Peyer's patch (tissue), 4 donors: ENCODE measurements around the gene GPR180. TPM values are rescaled to one million over a fixed set of nuclear protein-coding genes. Genes with fewer than 3 reads are reported as not detected.

ENCODE experiments used
- DNase-seq, 3 donors: peaks; one replicate each; pipeline ENCODE4 v3.0.0-alpha.2; 2017 to 2019
- H3K27ac ChIP-seq, 4 donors: fragments of 200-600 bp; sonication (generic); one replicate each; pipeline ENCODE4 v1.5.1; 2016 to 2019
- H3K27me3 ChIP-seq, 2 donors: fragments of 200-600 bp; sonication (generic); one replicate each; pipeline ENCODE4 v1.5.1; 2019
- H3K36me3 ChIP-seq, 3 donors: fragments of 200-600 bp; sonication (generic); one replicate each; pipeline ENCODE4 v1.5.1; 2016 to 2019
- H3K4me1 ChIP-seq, 4 donors: fragments of 200-600 bp; sonication (generic); one replicate each; pipeline ENCODE4 v1.5.1; 2016 to 2019
- H3K4me3 ChIP-seq, 4 donors: fragments of 200-600 bp; sonication (generic); 1 replicate in 3 of 4; 2 replicates in 1 of 4; pipeline ENCODE4 v1.5.1; 2016 to 2019; ENCODE audit warnings: mild to moderate bottlenecking in 1 of 4
- H3K9me3 ChIP-seq, 4 donors: fragments of 200-600 bp; sonication (generic); one replicate each; pipeline ENCODE4 v1.5.1; 2016 to 2019; ENCODE audit warnings: mild to moderate bottlenecking in 1 of 4
- POLR2A ChIP-seq, 2 donors: fragments of 450-650 bp; IDR thresholded peaks; one replicate each; pipeline ENCODE4 v1.5.1; 2017; ENCODE audit warnings: antibody characterized with exemption in 2 of 2, mild to moderate bottlenecking in 2 of 2, moderate library complexity in 2 of 2
- total RNA-seq, 4 donors: library from RNA; depleted of rRNA; stranded (reverse); fragments of >200 nt; gene quantifications; one replicate each; pipeline ENCODE4 v1.1.0, GENCODE V29; 2016
- TF ChIP-seq, protein P1 (sequence below), 6 experiments: fragments of 450-650 bp in 4 of 6; fragments of 200-600 bp in 2 of 6; sonication (generic) in 1 of 6; IDR thresholded peaks; one replicate each; pipeline ENCODE4 v1.5.1; 2017 to 2019; ENCODE audit warnings: antibody characterized with exemption in 6 of 6, mild to moderate bottlenecking in 3 of 6, moderate library complexity in 1 of 6

Gene GPR180
- total RNA-seq, 4 donors from 2014 or later: 1.8 to 5.0 (median 3.5) TPM

DNA sequence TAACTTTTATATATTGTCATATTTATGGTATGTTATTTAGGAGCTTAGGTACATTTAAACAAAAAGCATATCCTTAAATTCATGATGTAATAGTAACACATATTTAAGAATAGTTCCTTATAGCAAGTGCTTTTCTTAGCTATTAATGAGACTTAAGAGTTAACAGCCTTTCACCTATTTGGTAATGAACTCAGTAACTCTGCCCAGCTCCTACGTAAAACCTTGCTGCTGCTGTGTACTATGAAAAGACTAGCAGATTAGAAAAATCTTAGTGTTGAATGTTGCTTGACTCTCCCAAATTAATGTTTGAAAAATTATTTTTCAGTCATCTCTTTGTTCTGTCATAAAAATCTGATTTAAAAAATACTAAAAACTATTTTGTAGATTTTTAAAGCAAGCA, 6.9 kb downstream of the GPR180 start:
- Histone ChIP-seq H3K9me3 (no peaks in the 10 kb centered on the region), H3K4me3 (no peak overlapping the region), H3K27ac (no peak overlapping the region), H3K4me1 (no peaks in the 10 kb centered on the region), H3K36me3 (peaks cover 0 to 5% (median 0%) of the 10 kb centered on the region in 3 donors), H3K27me3 (no peaks in the 10 kb centered on the region)
- DNase-seq: no peak
- TF ChIP-seq POLR2A (IDR thresholded peaks at IDR 0.05): no peak
- TF ChIP-seq, protein P1, sequence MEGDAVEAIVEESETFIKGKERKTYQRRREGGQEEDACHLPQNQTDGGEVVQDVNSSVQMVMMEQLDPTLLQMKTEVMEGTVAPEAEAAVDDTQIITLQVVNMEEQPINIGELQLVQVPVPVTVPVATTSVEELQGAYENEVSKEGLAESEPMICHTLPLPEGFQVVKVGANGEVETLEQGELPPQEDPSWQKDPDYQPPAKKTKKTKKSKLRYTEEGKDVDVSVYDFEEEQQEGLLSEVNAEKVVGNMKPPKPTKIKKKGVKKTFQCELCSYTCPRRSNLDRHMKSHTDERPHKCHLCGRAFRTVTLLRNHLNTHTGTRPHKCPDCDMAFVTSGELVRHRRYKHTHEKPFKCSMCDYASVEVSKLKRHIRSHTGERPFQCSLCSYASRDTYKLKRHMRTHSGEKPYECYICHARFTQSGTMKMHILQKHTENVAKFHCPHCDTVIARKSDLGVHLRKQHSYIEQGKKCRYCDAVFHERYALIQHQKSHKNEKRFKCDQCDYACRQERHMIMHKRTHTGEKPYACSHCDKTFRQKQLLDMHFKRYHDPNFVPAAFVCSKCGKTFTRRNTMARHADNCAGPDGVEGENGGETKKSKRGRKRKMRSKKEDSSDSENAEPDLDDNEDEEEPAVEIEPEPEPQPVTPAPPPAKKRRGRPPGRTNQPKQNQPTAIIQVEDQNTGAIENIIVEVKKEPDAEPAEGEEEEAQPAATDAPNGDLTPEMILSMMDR (IDR thresholded peaks at IDR 0.05): no peak

DNA sequence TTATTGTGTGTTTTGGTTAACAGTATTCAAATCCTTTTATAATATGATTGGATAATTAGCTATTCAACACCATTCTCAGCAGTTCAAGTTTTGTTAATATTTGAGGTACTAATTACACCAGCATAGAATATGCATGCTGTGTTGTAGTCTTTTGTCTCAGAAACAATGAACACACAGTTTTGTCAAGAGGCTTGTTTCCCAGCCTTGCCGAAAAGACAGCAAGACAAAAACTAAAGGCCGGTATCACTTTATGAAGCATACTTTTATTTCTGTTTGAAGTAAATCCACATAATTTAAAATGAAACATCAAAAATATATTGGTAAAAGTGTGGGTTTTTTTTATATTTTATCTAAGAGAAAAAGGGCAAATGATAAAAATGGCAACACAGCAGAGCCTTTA, 7.5 kb downstream of the GPR180 start:
- Histone ChIP-seq H3K4me3 (no peak overlapping the region), H3K36me3 (peaks cover 0 to 5% (median 0%) of the 10 kb centered on the region in 3 donors), H3K9me3 (no peaks in the 10 kb centered on the region), H3K27me3 (no peaks in the 10 kb centered on the region), H3K4me1 (no peaks in the 10 kb centered on the region), H3K27ac (no peak overlapping the region)
- DNase-seq: no peak
- TF ChIP-seq, protein P1 (IDR thresholded peaks at IDR 0.05): no peak
- no peak for TF ChIP-seq POLR2A (IDR thresholded peaks at IDR 0.05)

DNA sequence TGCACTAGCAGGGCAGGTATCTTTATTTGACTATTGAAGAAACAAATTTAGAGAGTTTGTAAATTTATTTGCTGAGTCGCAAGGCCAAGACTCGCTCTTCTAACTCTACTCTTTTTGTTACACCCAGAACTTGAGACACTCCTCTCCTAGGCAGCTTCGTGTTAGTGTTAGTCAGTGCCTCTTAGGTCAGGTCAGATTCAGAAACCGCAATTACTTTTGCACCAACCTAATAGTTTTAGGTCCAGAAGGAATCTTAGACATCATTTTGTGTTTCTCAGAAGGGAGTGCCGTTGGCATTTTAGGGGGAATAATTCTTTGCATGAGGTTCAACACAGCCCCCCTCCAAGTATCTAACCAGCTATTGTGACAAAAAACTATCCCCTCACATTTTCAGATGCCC, 8.8 kb downstream of the GPR180 start:
- Histone ChIP-seq H3K27ac (no peak overlapping the region), H3K4me1 (no peaks in the 10 kb centered on the region), H3K27me3 (no peaks in the 10 kb centered on the region), H3K36me3 (peaks cover 0 to 5% (median 0%) of the 10 kb centered on the region in 3 donors), H3K4me3 (no peak overlapping the region), H3K9me3 (no peaks in the 10 kb centered on the region)
- TF ChIP-seq, protein P1 (IDR thresholded peaks at IDR 0.05): no peak
- TF ChIP-seq POLR2A (IDR thresholded peaks at IDR 0.05): no peak
- DNase-seq: no peak

DNA sequence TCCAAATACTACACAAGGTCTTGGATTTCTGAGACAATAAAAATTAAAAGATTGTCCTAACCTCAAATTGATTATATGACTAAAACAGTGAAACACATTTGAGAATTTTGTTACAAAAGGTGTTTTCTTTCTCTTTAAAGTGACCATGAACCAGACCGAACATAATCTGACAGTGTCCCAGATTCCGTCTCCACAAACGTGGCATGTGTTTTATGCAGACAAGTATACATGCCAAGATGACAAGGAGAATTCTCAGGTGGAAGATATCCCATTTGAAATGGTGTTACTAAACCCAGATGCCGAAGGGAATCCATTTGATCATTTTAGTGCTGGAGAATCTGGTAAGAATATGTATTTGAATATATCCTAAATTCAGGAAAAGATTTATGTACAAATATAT, 10.4 kb downstream of the GPR180 start:
- Histone ChIP-seq H3K27me3 (no peaks in the 10 kb centered on the region), H3K9me3 (no peaks in the 10 kb centered on the region), H3K27ac (no peak overlapping the region), H3K4me1 (no peaks in the 10 kb centered on the region), H3K36me3 (peaks cover 0 to under 1% (median 0%) of the 10 kb centered on the region in 3 donors), H3K4me3 (no peak overlapping the region)
- DNase-seq: no peak
- TF ChIP-seq POLR2A (IDR thresholded peaks at IDR 0.05): no peak
- TF ChIP-seq, protein P1 (IDR thresholded peaks at IDR 0.05): no peak

DNA sequence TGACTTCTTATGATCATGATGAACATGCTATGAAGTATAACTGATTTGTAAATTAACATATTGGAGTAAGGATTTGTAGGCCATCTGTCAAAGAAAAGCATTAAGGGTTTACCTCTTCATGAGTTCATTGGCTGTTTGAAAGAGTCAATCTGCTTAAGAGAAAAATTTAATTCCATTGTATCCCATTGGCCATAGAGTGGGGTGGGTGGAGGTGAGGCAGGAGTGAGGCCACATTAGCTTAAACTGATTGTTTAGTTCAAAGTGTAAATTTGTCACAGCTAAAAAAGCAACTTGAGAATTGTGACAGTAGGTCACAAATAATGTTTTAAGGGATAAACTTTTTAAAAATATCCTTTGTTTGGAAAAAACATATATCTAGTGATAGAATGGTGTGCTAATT, 11.4 kb downstream of the GPR180 start:
- Histone ChIP-seq H3K9me3 (no peaks in the 10 kb centered on the region), H3K36me3 (no peaks in the 10 kb centered on the region), H3K4me3 (no peak overlapping the region), H3K4me1 (no peaks in the 10 kb centered on the region), H3K27me3 (no peaks in the 10 kb centered on the region), H3K27ac (no peak overlapping the region)
- DNase-seq: no peak
- TF ChIP-seq POLR2A (IDR thresholded peaks at IDR 0.05): no peak
- TF ChIP-seq, protein P1 (IDR thresholded peaks at IDR 0.05): no peak
